ENCODE measurements around the gene OVCA2. TPM values are rescaled to one million over a fixed set of nuclear protein-coding genes. Genes with fewer than 3 reads are reported as not detected.

Gene OVCA2
- total and polyA plus RNA-seq, 3 donors from 2014 or later, result 46.3 to 55.1 (median 46.3) TPM

DNA sequence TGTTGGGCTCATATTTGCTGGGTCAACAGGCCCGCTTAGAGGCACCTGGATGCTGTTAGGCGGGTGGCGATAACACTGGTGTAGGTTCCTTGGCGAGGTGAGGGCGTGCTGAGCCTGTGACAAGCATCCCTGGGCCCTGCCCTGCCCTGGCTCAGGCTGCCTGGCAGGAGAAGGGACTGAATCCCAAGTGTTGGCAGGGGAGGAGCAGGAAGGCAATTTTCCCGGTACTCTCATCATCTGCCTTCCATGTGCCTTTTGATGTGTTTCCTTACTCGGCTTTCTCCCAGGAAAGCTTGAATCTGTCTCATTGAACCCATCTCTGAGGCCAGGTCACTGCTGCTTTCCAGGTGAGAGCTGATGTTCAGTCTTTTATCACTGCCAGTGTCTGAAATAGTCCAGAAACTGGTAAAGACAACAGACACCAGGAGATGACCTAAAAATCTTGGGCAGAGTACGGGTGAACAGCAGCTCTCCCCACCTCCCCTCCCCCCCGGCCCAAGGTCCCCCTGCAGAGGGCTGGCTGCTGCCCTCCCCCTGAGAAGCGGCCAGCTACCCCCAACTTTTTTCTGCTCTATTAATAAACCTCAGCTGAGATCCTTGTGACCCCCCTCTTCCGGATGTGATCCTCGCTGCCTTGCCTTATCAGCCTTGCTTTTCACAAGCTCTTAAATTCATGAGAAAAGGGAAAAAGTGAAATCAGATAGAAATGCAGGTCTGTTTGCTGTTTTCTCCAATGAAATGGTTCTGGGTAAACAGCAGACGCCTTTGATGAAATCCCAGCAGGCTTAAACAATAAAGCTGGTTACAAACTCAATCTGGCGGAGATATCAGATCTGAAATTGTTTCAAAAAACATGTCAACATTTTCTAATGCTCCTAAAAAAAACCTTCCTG lies 45.7 kb upstream of the OVCA2 start:
- peak overlapping the region in 1 of 2 donors; percentile 79 for H3K27ac ChIP-seq

DNA sequence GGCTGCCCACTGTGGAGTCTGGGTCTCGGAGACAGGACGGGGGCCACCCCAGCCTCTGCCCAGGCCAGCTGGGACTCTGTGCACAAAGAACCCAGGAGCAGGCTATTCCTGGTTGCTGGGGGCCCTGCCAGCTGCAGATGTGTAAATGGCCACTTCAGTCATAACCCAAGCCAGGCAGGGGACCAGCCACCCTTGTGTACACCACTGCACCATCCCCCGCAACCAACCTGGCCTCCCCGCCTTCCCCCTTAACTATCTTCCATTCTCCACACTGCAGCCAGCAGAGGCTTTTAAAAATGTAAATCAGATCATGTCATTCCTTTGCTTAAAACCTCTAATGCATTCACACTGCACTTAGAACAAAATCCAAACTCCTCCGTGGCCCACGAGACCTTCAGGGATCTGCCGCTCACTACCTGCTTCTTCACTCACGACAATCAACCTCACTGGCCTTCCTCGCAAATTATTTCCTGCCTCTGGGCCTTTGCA lies 45.0 kb upstream of the OVCA2 start:
- no peak for TF ChIP-seq POLR2A (IDR thresholded peaks at IDR 0.05)
- TF ChIP-seq, protein P1, sequence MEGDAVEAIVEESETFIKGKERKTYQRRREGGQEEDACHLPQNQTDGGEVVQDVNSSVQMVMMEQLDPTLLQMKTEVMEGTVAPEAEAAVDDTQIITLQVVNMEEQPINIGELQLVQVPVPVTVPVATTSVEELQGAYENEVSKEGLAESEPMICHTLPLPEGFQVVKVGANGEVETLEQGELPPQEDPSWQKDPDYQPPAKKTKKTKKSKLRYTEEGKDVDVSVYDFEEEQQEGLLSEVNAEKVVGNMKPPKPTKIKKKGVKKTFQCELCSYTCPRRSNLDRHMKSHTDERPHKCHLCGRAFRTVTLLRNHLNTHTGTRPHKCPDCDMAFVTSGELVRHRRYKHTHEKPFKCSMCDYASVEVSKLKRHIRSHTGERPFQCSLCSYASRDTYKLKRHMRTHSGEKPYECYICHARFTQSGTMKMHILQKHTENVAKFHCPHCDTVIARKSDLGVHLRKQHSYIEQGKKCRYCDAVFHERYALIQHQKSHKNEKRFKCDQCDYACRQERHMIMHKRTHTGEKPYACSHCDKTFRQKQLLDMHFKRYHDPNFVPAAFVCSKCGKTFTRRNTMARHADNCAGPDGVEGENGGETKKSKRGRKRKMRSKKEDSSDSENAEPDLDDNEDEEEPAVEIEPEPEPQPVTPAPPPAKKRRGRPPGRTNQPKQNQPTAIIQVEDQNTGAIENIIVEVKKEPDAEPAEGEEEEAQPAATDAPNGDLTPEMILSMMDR (IDR thresholded peaks at IDR 0.05), result no peak
- Histone ChIP-seq H3K4me1 (peaks cover 52% of the 10 kb centered on the region), H3K27me3 (no peaks in the 10 kb centered on the region), H3K4me3 (no peak overlapping the region), H3K36me3 (ENCODE audit: low read depth, missing control alignments) (no peaks in the 10 kb centered on the region), H3K27ac (peak overlapping the region in 1 of 2 donors; percentile 79), H3K9me3 (no peaks in the 10 kb centered on the region)
- intact Hi-C loops (cut with DNase I; ENCODE audit: low total_unique reads), result no loop called here
- WGBS, 2 donors, result 69 to 79% methylated on average over 9 of the region's 9 CpGs
- DNase-seq, result no peak

More for the DNA sequence above, 45.7 kb upstream of the OVCA2 start:
- TF ChIP-seq POLR2A (IDR thresholded peaks at IDR 0.05), result no peak
- intact Hi-C loops (cut with DNase I; ENCODE audit: low total_unique reads), result no loop called here
- H3K36me3 ChIP-seq (ENCODE audit: low read depth, missing control alignments), result no peaks in the 10 kb centered on the region
- H3K4me3 ChIP-seq, result no peak overlapping the region
- 64 to 77% methylated on average over 13 to 14 of the region's 14 CpGs for WGBS, 2 donors
- no peak for DNase-seq
- H3K27me3 ChIP-seq, result no peaks in the 10 kb centered on the region
- H3K9me3 ChIP-seq, result no peaks in the 10 kb centered on the region
- peaks cover 48% of the 10 kb centered on the region for H3K4me1 ChIP-seq

DNA sequence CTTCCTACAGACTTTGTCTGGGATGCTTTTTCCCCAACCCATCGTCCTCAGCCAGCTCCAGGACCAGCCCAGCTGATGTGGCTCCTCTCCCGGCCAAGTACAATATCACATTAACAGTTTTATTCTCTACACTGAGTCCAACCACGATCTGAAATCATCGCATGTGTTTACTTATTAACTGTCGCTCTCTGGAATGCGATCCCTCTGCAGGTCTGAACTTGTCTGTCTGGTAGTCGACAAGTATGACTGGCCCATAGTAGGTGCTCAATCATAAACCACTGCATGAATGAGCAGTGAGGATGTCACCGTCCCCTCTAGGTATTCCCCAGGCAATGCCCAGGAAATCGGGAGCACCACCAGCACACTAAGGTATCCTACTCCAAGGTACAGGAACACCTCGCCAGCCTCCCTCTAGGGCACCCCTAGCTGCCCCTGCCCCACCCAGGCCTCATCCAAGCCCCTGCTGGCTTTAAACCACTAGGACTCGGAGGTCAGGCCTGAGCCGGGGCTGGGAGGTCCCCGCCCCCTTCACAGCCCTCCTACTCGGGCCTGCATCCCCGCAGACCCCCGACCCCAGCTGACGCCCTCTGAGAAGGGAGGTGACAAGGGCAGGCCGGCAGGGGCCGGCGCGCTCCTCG lies 44.4 kb upstream of the OVCA2 start:
- Histone ChIP-seq H3K36me3 (ENCODE audit: low read depth, missing control alignments) (no peaks in the 10 kb centered on the region), H3K4me3 (peak overlapping the region in 1 of 2 donors; percentile 66), H3K27me3 (no peaks in the 10 kb centered on the region), H3K9me3 (no peaks in the 10 kb centered on the region), H3K27ac (peak overlapping the region; percentile 77 to 79), H3K4me1 (peaks cover 53% of the 10 kb centered on the region)
- TF ChIP-seq POLR2A (IDR thresholded peaks at IDR 0.05), result no peak
- TF ChIP-seq, protein P1 (IDR thresholded peaks at IDR 0.05), result no peak
- intact Hi-C loops (cut with DNase I; ENCODE audit: low total_unique reads), result no loop called here
- WGBS, 2 donors, result 38 to 48% methylated on average over 9 to 21 of the region's 22 CpGs
- DNase-seq, result no peak

DNA sequence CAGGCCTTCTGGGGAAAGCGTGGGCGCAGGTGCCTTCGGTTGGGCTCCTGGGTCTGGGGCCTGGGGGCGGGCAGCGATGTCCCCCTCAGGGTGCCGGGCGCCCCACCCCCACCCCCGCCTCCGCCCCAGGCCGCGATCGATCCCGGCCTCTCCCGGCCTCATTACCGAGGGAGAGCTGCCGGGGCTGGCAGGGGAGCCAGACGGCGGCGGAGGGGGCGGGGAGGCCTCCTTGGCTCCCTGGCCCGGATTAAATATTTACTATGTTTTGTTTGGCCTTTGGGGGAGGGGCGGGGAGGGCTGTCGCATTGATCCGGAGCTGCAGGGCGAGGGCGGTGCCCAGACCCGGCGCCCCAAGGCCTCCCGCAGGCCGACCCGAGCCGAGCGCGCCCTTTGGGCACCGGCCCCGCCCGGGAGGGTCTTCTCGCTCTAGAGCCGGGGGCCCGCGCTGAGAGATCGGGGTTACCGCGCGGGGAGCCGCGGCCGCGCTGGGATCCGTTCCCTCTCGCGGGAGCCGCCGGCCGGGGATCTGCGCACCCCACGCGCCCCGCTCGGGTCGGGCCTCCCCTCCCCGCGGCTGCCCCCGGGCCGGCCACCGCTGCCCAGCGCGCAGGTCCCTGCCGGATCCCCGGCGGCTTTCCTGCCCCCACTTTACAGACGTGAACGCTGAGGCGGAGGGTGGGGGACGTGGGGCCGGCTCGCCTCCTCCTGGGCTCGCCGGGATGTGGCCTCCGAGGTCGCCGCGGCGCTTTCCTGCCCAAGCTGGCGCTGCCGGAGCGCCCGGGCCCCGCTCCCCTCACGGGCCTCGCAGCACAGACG lies 43.7 kb upstream of the OVCA2 start:
- Histone ChIP-seq H3K27me3 (no peaks in the 10 kb centered on the region), H3K9me3 (no peaks in the 10 kb centered on the region), H3K4me3 (peak overlapping the region; percentile 51 to 66), H3K36me3 (ENCODE audit: low read depth, missing control alignments) (no peaks in the 10 kb centered on the region), H3K4me1 (peaks cover 61% of the 10 kb centered on the region), H3K27ac (peak overlapping the region; percentile 77 to 79)
- intact Hi-C loops (cut with DNase I; ENCODE audit: low total_unique reads), result no loop called here
- TF ChIP-seq, protein P1 (IDR thresholded peaks at IDR 0.05), result no peak
- no peak for TF ChIP-seq POLR2A (IDR thresholded peaks at IDR 0.05)
- WGBS, 2 donors, result 4% methylated on average over 84 of the region's 92 CpGs; no CpG with 5 or more reads in 1 of the 2 donors
- DNase-seq, result peak; percentile 56

Measured in testis (tissue), 3 donors.